Lung microvascular endothelial cell (primary cell): ENCODE results near the gene NOTCH1. TPM values are rescaled to one million over a fixed set of nuclear protein-coding genes. Genes with fewer than 3 reads are reported as not detected.

ENCODE experiments used
- DNase-seq, 2 donors: peaks; one replicate each; pipeline versions ENCODE4 v3.0.0 to v3.0.0-alpha.2; 2010; ENCODE audit warnings: low read depth in 2 of 2
- total RNA-seq: library from RNA; depleted of rRNA; stranded (reverse); fragments of >200 nt; gene quantifications from 2 replicates; pipeline ENCODE4 v1.2.1, GENCODE V29; 2014

NOTCH1 gene
- total RNA-seq, 1 donor from 2014 or later: 75.2 TPM

- DNase-seq: no peak
Observed at GRCh38 chr9:136545692-136545964, 220 bp downstream of the NOTCH1 start.

DNA sequence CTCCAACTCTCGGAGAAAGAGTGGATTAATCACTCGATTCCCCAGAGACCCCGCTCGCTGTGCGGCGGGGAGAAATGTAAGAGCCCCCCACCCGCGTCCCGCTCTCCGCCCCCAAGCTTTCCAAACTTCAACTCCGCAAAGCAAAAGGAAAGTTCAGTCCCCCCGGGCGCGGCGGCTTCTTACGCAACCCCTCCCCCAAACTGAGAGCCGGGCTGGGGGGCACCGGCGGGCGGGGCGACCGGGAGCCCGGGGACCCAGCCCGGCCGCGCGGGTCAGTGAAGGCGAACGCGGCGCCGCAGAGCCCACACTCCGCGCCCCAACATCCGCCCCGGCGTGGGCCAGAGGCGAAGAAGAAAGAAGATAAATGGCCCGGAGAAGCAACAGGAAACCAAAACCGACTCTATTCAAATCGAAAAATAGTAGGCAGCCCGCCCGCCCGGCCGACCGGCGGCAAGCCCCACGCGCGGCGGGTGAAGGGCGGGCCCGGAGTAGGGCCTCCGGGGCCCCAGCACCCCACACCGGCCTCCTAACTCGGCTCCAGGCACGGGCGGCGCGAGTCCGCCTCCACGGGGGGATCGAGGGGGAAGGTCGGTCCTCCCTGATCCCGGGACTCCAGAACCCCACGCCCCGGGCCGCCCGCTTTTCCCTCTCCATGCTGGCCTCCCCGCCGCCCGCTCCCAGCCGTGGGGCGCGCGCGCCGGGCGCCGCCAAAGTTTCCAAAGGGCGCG lies 720 bp downstream of the NOTCH1 start:
- DNase-seq: peak in 1 of 2 donors; percentile 31

DNA sequence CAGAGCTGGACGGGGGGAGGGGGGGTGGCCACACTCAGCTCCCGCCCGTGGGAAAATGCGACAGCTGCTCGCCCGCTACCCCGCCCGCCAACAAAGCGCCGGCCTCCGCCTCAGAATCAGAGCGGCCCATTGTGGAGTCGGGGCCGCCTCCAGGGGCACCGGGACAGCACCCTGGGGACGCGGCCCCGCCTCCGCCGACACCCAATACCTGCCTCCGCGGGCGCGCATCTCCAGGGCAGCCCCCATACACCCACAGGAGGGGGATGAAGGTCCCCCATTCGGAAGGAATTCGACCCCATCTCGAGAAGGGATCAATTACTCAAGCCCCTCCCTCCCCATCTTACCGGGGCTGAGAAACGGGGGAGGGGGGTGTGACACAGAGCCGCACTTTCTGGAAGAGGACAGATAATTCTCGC lies 1.3 kb downstream of the NOTCH1 start:
- DNase-seq: peak; percentile 72 to 78

DNA sequence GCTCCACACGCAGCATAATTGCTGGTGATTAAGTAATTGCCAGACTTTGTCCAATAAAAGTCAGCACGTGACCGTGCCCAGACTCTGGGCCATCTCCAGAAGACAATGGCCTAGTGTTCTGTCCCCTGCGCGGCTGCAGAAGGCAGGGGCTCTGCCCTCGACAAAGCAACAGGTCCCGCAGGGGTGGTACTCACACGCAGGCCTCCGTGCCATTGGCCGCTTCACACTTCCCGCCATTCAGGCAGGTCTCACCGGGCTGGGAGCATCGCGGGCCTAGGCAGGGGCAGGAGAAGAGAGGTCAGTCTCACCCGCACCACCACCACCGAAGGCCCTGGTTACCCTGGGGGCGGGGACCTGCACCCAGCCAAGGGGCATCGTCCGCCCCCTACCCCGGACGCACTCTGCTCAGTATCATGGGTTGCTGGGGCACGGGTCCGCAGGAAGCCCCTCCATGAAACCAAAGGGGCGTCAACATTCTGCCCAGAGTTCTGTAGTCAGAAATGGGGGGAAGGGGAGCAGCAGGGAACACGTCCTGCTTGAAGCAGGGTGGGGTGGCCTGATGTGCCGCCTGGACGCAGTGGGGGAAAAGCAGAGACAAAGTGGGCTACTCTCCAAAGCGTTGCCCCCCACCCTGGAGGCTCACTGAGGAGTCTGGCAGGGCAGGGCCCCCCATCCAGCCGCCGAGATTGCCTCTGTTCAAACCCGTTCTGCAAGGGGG lies 1.9 kb downstream of the NOTCH1 start:
- peak; percentile 63 to 75 for DNase-seq

DNA sequence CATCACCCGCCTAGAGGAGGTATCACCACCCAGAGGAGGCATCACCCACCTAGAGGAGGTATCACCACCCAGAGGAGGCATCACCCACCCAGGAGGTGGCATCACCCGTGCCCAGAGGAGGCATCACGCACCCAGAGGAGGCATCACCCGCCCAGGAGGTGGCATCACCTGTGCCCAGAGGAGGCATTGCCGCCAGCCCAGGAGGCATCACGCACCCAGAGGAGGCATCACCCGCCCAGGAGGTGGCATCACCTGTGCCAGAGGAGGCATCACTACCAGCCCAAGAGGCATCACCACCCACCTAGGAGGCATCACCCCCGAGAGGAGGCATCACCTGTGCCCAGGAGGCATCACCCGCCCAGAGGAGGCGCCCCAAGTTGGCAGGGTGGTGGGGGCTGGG lies 2.6 kb downstream of the NOTCH1 start:
- no peak for DNase-seq

DNA sequence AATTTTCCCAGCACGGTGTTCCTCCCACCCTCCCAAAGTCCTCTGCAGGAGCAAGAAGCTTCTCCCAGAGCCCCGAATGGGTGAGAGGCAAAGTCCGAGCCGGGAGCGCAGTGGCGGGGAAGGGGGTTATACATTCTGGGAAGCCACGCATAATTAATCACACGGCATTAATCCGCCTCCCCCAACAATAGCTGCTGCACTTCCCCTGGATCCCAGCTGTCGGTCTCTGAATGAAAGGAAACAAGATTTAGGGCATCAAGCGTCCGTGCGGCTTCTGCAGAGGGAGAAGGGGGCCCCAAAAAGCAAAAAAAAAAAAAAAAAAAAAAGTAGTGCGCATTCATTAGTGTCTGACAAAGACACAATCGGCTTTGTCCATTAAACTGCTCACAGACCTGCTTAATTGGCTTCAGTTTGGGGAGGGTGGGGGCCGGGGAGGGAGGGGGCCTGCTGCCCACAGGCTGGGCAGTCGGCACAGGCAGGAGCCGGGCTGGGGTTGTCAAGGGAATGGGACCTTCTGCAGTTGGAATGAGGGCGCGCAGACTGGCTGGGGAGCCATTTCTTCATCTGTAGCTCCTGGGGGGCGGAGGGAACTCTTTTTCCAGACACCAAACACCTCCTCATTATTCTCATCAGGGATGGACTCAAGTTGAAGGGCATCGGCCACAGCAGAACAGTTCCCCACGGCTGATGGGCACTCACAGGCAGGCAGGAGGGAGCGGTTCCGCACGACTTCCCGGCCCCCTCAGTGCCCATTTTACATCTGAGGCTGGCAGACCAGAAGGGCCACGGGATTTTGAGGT lies 3.4 kb downstream of the NOTCH1 start:
- peak in 1 of 2 donors; percentile 49 for DNase-seq

DNA sequence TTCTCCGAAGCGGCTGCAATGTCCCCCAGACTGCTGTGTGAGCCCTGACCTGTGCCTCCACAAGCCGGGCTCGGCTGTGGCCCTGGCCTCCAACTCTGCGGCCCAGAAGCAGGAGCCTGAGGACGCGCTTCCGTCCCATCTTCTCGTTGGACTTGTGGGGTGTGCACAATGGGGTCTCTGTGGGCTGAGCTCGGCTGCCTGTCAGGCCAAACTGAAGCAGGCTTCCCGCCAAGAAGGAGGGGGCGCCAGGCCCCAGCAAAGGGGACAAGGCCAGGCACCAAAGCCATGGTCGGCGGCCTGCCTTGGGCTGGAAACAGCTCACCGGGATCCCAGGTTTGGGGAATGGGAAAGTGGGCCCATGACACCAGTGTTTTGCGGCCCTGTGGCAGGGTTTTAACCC lies 4.1 kb downstream of the NOTCH1 start:
- no peak for DNase-seq

GRCh38 chr9:136541179-136541578 lies 4.7 kb downstream of the NOTCH1 start:
- peak; percentile 55 to 80 for DNase-seq

DNA sequence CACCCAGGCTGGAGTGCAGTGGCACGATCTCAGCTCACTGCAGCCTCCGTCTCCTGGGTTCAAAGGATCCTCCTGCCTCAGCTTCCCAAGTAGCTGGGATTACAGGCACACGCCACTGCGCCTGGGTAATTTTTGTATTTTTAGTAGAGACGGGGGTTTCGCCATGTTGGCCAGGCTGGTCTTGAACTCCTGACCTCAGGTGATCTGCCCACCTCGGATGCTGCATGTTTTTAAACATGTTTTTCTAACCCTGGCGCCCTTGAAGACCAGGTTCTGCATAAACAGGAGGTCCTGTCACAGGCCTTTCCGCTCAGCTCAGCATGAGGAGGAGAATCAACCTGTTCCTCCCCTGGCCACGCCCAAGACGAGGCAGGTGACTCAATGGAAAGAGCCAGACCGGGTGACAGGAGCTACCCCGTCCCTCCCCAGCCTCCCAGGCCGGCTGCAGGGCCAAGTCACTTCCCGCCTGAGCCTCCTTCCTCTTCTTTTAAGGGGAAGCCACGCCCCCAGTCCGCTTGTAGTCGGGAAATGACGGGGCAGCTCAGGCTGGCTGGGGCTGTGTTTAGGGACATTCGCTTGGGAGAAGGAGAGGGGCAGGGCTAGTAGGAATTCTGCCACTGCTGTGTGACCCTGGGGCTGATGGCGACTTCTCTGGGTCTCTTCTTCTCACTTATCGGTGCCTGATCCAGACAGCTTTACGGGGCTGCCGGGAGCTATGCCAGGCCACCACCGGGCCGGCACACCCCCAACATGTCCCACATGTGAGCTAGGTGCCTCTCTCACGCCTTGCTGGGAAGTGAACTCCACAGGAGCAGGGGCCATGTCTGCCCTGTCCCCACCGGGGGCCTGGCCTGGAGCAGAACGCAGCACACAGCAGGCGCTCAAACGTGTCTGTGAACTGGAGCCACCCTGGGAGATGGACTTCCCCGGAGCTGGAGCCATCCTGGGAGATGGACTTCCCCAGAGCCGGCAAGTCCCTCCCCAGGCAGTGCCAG lies 6.1 kb downstream of the NOTCH1 start:
- peak; percentile 96 to 99 for DNase-seq

- peak; percentile 63 to 80 for DNase-seq
Observed at GRCh38 chr9:136538599-136539426, 7.0 kb downstream of the NOTCH1 start.

DNA sequence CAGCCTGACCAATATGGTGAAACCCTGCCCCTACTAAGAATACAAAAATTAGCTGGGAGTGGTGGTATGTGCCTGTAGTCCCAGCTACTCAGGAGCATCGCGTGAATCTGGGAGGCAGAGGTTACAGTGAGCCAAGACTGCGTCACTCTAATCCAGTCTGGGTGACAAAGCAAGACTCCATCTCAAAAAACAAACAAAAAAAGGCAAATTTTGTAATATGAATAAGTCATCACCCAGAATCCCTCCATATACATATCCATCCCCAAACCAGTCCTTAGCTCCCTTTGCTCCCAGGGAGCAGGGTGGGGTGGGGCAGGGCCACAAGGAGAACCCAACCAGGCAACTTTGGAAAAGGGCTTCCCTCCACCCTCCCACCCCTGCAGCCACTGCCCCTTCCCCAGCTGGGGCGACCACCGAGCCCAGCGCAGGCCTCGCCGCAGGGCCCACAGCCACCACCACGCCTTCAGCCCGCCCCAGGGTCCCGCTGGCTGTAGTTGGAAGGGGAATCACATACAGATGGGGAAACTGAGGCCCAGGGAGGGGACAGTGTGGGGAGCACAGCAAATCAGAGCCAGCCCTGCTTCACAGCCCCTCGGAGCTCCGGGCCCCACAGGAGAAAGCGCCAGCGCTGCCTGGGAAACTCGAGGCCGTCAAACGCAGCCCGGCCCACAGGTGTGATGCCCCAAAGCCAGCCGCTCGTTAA lies 7.8 kb downstream of the NOTCH1 start:
- DNase-seq: peak in 1 of 2 donors; percentile 50

- no peak for DNase-seq
Observed at GRCh38 chr9:136537411-136537810, 8.4 kb downstream of the NOTCH1 start.

GRCh38 chr9:136536721-136537241 lies 9.1 kb downstream of the NOTCH1 start:
- no peak for DNase-seq

GRCh38 chr9:136536051-136536720 lies 9.7 kb downstream of the NOTCH1 start:
- DNase-seq: no peak

- no peak for DNase-seq
Observed at GRCh38 chr9:136535070-136535469, 10.8 kb downstream of the NOTCH1 start.

DNA sequence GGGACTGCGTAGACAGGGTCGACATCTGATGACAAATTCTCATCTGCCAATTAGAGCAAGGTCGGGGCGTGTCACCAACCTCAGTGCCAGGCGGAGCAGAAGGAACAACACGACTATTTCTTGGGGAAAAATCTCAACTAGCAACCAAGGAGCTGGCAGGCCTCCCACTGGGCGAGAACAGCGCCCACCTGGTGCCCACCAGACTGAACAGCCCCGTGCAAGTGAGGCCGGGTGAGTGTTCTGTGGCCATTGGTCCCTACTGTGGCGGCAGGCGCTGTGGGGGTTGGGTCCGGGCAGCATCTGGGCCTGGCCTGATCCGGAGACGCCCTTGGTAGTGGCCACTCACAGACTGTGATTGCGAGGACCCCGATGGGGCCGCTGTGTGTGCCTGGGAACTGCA lies 11.5 kb downstream of the NOTCH1 start:
- DNase-seq: no peak

GRCh38 chr9:136533775-136534157 lies 12.1 kb downstream of the NOTCH1 start:
- DNase-seq: peak; percentile 50 to 61

- DNase-seq: peak in 1 of 2 donors; percentile 10
Observed at GRCh38 chr9:136532799-136533774, 12.8 kb downstream of the NOTCH1 start.
